Measurements from ENCODE around the gene RALGPS1.

RALGPS1 gene

DNA sequence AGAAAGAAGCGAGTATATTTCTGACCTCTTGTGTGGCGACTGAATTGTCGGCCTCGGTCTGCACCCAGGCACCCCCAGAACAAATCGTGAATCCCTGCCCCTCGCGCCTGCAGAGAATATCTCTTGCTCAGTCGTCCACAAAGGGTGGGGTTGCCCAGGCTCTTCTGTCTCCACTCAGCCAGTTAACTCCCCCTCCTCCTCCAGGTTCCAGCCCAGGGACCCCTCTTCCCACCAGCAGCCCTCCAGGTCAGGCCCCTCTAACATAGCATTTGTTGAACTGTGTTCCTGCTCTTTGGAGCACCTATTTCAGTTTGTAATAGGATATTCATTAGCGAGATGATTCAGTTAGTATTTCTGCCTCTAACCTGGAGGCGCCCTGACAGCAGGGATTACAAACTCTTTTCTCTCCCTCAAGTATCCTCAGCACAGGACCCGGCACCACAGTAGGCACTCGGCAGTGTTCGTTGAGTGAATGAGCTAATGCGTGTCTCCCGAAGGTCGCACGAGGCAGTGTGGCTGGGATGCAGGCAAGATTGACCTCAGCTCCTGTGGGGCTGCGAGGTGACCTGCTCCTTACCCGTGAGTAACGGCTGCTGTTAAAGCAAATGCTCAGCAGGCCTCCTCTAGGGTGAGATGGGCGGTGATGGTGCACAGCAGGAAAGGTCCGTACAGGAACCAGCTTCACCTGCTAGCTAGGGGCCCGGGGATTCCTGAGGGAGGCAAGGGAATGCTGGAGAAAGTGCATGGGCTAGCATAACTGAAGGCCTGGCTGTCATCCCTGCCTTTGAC lies 28.4 kb upstream of the RALGPS1 start:
- H3K4me1 Mint-ChIP-seq, result no peaks in the 10 kb centered on the region
- ATAC-seq, result no peak

DNA sequence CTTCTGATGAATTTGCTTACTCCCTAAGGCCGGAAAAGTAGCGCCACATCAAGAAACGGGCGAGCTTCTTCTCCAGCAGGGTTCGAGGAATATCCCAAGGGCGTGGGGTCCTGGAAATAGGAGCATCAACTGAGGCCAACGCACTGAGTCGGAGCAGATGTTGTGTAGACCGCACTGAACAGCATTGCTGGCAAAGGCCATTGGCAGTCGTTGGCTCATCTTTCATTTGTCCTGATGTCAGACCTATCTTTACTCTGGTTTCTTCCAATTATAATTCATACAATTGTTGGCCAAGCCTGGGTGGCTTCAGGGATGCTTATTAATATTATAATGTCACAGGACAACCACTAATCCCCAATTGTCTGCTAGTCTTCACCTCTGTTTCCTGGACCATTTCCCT lies 27.7 kb upstream of the RALGPS1 start:
- ATAC-seq, result no peak
- peaks cover 2% of the 10 kb centered on the region for H3K36me3 Mint-ChIP-seq (ENCODE audit: low read depth)
- H3K4me1 Mint-ChIP-seq, result no peaks in the 10 kb centered on the region

More for the DNA sequence above, 28.4 kb upstream of the RALGPS1 start:
- H3K4me3 Mint-ChIP-seq, result no peak overlapping the region
- H3K27me3 Mint-ChIP-seq, result no peaks in the 10 kb centered on the region
- DNase-seq, result no peak
- no peaks in the 10 kb centered on the region for H3K9me3 Mint-ChIP-seq
- no peak overlapping the region for H3K27ac Mint-ChIP-seq
- H3K36me3 Mint-ChIP-seq (ENCODE audit: low read depth), result peaks cover 4% of the 10 kb centered on the region

DNA sequence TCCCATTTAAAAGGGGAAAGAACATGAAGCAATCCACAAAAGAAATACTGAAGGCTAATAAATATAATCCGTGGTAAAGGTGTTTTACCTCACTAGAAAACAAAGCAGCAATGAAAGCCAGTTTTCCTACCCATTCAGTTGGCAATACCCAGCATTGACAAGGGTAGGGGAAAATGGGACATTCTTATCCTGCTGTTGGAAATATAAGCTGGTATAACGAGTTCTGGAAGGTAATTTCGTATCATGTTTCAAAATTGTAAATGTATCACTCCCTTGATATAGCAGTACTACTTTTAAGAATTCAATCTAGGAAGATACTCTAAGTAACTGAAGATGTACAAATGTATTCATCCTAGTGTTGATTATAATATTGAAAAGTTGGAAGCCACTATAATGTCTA lies 22.9 kb upstream of the RALGPS1 start:
- Mint-ChIP-seq H3K4me1 (peaks cover 4% of the 10 kb centered on the region), H3K27ac (no peak overlapping the region), H3K36me3 (ENCODE audit: low read depth) (no peaks in the 10 kb centered on the region), H3K4me3 (no peak overlapping the region), H3K9me3 (no peaks in the 10 kb centered on the region), H3K27me3 (peaks cover 4% of the 10 kb centered on the region)
- no peak for ATAC-seq
- no peak for DNase-seq

More for the DNA sequence above, 27.7 kb upstream of the RALGPS1 start:
- Mint-ChIP-seq H3K4me3 (no peak overlapping the region), H3K27me3 (no peaks in the 10 kb centered on the region), H3K9me3 (no peaks in the 10 kb centered on the region), H3K27ac (no peak overlapping the region)
- no peak for DNase-seq

- Mint-ChIP-seq H3K27me3 (peaks cover 12% of the 10 kb centered on the region), H3K27ac (no peak overlapping the region), H3K36me3 (ENCODE audit: low read depth) (no peaks in the 10 kb centered on the region), H3K4me1 (peaks cover 4% of the 10 kb centered on the region), H3K4me3 (no peak overlapping the region), H3K9me3 (no peaks in the 10 kb centered on the region)
- ATAC-seq, result no peak
- DNase-seq, result no peak
Measured at GRCh38 chr9:126893079-126893478, 21.5 kb upstream of the RALGPS1 start.

DNA sequence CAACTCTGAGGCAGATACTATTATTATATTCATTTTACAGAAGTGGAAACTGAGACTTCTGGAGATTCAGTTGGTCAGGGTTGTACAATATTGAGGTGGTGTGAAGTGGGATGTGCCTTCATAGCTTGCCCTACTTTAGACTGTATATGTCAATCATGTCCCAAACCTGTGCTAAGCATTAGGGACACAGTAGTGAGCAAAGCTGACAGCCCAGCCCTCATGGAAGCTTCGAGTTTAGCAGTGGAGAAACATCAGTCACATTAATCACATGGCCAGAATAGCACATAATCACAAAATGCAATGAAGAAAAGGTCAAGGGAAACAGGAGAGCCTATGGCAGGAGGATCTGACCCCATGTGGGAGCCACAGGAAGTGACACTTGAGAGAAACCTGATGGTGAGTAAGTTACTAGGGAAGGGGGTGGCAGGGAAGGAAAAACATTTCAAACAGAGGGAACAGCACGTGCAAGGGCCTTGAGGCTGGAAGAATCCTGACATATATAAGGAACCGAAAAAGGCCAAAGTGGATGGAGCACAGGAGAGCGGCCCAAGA lies 20.5 kb upstream of the RALGPS1 start:
- Mint-ChIP-seq H3K9me3 (no peaks in the 10 kb centered on the region), H3K27ac (no peak overlapping the region), H3K4me1 (peaks cover 4% of the 10 kb centered on the region), H3K36me3 (ENCODE audit: low read depth) (no peaks in the 10 kb centered on the region), H3K27me3 (peaks cover 12% of the 10 kb centered on the region), H3K4me3 (no peak overlapping the region)
- ATAC-seq, result peak; percentile 80
- no peak for DNase-seq

DNA sequence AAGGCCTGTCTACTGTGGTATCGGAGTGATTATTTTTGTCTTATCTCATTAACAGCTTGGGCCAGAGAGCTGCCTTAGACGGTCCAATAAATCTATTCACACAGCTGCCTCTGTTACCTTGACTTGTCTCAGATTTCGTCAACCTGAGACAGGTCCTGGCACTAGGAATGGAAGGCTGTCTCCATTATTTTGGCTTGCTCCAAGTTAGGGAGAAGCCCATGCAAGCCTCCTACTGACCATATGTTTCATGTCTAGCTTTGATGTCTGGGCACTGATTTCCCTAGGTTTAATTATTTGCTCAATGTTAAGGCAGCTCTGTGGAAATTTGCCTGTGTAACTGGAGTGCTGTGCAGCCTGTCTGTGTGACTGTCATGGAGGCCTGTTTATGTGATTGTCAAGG lies 12.4 kb upstream of the RALGPS1 start:
- peaks cover 9% of the 10 kb centered on the region for H3K27me3 Mint-ChIP-seq
- DNase-seq, result no peak

DNA sequence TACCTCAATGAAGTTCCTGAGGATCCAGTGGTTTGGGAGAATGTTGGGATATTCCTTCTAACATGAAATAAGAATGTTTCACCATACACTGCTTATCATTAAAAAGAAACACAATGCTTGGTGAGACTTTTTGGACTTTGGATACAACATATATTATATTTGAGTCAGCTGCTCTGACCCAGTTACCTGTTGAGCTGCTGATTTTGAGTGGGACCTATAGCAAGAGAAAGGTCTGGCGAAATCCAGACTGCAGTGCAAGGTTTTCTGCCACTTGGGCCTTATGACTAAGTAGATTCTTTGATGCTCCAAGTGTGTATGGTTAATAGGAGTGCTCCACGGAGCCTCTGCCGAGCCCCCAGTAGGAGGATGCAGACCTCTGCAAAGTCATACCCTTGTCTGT lies 10.0 kb upstream of the RALGPS1 start:
- peaks cover 6% of the 10 kb centered on the region for H3K27me3 Mint-ChIP-seq
- ATAC-seq, result no peak
- peaks cover 9% of the 10 kb centered on the region for H3K9me3 Mint-ChIP-seq
- H3K27ac Mint-ChIP-seq, result no peak overlapping the region
- no peak for DNase-seq
- no peak overlapping the region for H3K4me3 Mint-ChIP-seq
- no peaks in the 10 kb centered on the region for H3K36me3 Mint-ChIP-seq (ENCODE audit: low read depth)
- no peaks in the 10 kb centered on the region for H3K4me1 Mint-ChIP-seq

More for the DNA sequence above, 12.4 kb upstream of the RALGPS1 start:
- Mint-ChIP-seq H3K4me3 (no peak overlapping the region), H3K36me3 (ENCODE audit: low read depth) (no peaks in the 10 kb centered on the region), H3K4me1 (no peaks in the 10 kb centered on the region), H3K9me3 (peaks cover 9% of the 10 kb centered on the region), H3K27ac (no peak overlapping the region)
- no peak for ATAC-seq

DNA sequence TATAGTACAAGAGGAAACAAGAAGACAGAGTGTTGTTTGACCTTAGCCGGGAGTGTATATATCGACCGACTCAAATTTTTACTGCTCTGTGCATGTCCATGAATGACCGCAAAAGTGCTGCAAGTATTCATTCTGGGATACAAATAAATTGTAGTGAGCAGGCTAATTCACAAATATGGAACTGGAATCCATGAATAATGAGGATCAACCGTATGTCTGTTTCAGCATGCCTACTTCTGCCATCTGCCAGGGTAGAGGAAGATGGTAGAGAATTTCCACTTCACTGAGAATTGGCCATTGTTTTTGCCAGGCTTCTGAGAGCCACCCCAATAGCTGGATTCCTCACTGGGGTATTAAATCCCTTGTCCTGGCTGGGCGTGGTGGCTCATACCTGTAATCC lies 8.5 kb upstream of the RALGPS1 start:
- H3K27me3 Mint-ChIP-seq, result peaks cover 7% of the 10 kb centered on the region
- H3K4me1 Mint-ChIP-seq, result no peaks in the 10 kb centered on the region
- H3K9me3 Mint-ChIP-seq, result peaks cover 8% of the 10 kb centered on the region
- H3K36me3 Mint-ChIP-seq (ENCODE audit: low read depth), result no peaks in the 10 kb centered on the region
- no peak for ATAC-seq
- no peak for DNase-seq
- no peak overlapping the region for H3K27ac Mint-ChIP-seq
- H3K4me3 Mint-ChIP-seq, result no peak overlapping the region

DNA sequence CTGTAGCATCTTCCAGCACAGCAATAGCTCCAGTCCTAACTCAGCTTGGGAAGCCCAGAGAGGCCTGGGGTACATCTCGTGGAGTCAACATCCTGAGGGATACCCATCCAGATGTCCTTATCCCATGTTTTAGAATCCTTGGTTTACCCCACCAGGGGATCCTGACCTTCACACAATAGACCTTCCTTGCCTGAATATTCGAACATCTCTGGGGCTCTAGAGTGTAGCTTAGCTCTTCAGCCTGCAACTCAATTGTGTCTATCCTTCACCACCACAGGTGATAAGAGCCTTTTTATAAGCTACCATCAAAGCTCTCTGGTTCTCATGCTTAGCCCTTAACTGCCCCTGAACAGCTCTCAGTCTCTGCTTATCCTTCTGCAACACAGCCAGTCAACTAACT lies 7.5 kb upstream of the RALGPS1 start:
- H3K9me3 Mint-ChIP-seq, result peaks cover 7% of the 10 kb centered on the region
- ATAC-seq (no peak), DNase-seq (no peak)
- no peaks in the 10 kb centered on the region for H3K36me3 Mint-ChIP-seq (ENCODE audit: low read depth)
- no peak overlapping the region for H3K4me3 Mint-ChIP-seq
- H3K27ac Mint-ChIP-seq, result no peak overlapping the region
- no peaks in the 10 kb centered on the region for H3K4me1 Mint-ChIP-seq
- H3K27me3 Mint-ChIP-seq, result peaks cover 10% of the 10 kb centered on the region

DNA sequence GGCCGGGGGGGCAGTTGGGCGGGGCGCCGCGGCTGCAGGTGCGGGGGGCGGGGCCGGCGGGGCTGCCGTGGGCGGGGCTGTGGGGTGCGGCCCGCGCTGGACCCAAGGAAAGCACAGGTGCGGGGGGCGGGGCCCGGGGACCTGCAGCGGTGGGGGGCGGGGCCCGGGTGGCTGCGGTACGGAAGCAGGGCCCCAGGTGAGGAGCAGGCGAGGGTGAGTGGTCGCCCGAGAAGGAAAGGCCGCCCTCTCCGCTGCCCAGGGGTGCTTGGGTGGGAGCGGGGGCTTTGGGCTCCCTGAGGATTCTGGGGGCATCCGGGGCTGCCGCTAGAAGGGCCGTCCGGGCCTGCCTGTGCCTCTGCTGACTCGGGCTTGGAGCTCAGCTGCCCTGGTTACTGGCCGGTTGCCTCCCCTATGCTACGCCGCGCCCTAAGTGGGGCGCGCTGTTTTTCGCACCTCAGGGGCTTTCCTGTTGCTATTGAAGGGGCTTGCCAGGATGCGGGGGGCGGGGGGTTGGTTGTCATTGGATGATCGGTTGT lies 767 bp downstream of the RALGPS1 start:
- H3K4me1 Mint-ChIP-seq, result peaks cover 8% of the 10 kb centered on the region
- ATAC-seq (no peak), DNase-seq (peak; percentile 37)
- H3K36me3 Mint-ChIP-seq (ENCODE audit: low read depth), result no peaks in the 10 kb centered on the region
- H3K27me3 Mint-ChIP-seq, result peaks cover 9% of the 10 kb centered on the region
- peaks cover 9% of the 10 kb centered on the region for H3K9me3 Mint-ChIP-seq
- H3K4me3 Mint-ChIP-seq, result peak overlapping the region; percentile 65
- no peak overlapping the region for H3K27ac Mint-ChIP-seq

DNA sequence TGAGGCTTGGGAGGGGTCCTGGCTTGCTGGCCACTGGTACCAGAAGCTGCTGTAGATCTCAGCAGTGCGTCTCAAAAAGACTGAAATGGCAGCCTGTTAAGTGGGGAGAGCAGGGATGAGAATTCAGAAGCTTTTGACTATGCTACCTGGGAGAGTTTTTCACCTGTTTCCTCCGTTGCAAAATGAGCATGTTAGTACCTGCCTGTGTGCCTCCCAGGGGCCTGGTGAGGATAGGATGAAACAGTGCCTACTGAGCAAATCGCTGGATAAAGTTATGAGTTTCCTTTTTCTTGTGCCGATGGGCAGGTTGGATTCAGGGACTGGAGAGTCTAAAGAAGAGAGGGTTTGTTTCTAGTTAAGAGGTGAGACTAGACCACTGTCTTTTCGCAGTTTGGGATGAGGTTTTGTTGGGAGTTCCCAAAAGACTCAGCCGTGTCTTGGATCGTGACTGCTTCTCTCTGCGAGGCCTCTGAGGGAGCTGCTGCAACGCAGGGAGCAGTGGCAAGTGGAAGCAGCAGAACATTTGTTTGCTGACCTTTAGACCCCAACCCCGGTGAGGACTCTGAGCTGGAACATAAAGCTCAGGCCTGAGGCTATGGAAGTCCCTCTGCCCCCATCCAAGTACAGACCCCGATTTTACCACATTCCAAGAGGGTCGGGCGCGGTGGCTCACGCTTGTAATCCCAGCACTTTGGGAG lies 1.4 kb downstream of the RALGPS1 start:
- Mint-ChIP-seq H3K4me3 (peak overlapping the region; percentile 65), H3K4me1 (peaks cover 8% of the 10 kb centered on the region), H3K27me3 (peaks cover 9% of the 10 kb centered on the region), H3K36me3 (ENCODE audit: low read depth) (no peaks in the 10 kb centered on the region), H3K27ac (no peak overlapping the region), H3K9me3 (peaks cover 8% of the 10 kb centered on the region)
- ATAC-seq, result no peak
- DNase-seq, result no peak

DNA sequence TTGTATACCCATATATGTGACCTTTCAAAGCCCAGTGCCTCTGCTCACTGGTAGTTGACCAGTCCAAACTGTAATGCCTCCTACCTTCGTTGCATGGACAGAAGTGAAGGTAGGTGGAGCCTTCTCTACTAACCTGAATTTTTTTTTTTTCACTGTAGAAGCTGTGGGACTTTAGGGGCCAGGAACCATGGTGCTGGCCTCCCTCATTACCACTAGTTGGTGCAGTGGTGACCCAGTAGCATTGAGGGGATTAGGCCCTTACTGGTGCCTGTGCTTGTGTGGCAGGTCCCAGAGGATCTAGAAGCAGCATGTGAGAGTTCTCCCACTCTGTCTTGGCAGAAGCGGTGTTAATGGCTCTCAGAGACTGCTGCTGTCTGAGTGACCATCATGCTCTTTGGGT lies 2.3 kb downstream of the RALGPS1 start:
- Mint-ChIP-seq H3K9me3 (peaks cover 3% of the 10 kb centered on the region), H3K27ac (no peak overlapping the region), H3K4me3 (no peak overlapping the region)

DNA sequence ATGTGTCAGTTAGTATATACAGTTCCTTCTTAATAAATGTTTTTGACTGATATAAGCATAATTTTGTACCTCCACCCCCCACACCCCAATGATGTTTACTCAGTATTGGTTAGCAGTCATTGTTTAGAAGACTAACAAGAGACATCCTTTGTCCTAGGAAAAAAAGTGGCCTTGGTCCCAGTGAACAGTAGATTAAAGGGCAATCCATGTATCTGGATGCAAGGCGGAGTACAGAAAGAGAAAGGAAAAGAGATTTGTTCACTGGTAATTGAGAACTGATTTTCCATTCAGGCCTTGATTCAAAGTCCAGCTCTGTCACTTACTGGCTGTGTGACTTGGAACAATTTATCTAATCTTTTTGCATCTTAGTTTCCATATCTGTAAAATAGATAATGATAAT lies 4.6 kb downstream of the RALGPS1 start:
- H3K4me1 Mint-ChIP-seq, result peaks cover 8% of the 10 kb centered on the region
- no peak overlapping the region for H3K4me3 Mint-ChIP-seq
- H3K27me3 Mint-ChIP-seq, result peaks cover 2% of the 10 kb centered on the region
- no peak overlapping the region for H3K27ac Mint-ChIP-seq
- no peak for DNase-seq
- no peak for ATAC-seq
- no peaks in the 10 kb centered on the region for H3K9me3 Mint-ChIP-seq
- H3K36me3 Mint-ChIP-seq (ENCODE audit: low read depth), result no peaks in the 10 kb centered on the region

More for the DNA sequence above, 2.3 kb downstream of the RALGPS1 start:
- ATAC-seq (no peak), DNase-seq (no peak)
- Mint-ChIP-seq H3K36me3 (ENCODE audit: low read depth) (no peaks in the 10 kb centered on the region), H3K27me3 (peaks cover 5% of the 10 kb centered on the region), H3K4me1 (peaks cover 8% of the 10 kb centered on the region)

DNA sequence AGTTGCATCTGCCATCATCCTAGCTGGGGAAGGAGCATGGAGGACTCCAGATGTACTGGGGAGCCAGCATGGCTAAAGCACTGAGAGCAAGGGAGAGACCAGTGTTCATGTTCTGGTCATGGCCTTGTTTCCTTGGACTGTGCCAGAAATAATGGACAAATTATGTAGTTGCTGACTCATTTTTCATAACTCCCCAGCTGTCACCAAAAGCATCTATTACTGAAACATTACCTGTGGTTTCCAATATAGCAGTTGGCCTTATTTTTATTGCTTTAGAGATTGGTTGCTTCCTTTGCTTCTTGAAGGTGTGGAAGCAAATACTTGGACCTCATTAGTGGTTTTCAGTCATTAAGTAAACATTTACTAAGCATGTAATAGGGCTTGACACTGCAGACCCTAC lies 11.3 kb downstream of the RALGPS1 start:
- H3K27me3 Mint-ChIP-seq, result no peaks in the 10 kb centered on the region
- H3K36me3 Mint-ChIP-seq (ENCODE audit: low read depth), result no peaks in the 10 kb centered on the region
- H3K4me1 Mint-ChIP-seq, result no peaks in the 10 kb centered on the region
- no peak for DNase-seq
- no peak overlapping the region for H3K4me3 Mint-ChIP-seq
- ATAC-seq, result no peak
- H3K27ac Mint-ChIP-seq, result no peak overlapping the region
- H3K9me3 Mint-ChIP-seq, result no peaks in the 10 kb centered on the region

GRCh38 chr9:126926364-126926763 lies 11.8 kb downstream of the RALGPS1 start:
- Mint-ChIP-seq H3K27ac (no peak overlapping the region), H3K27me3 (no peaks in the 10 kb centered on the region), H3K4me1 (no peaks in the 10 kb centered on the region), H3K9me3 (no peaks in the 10 kb centered on the region), H3K36me3 (ENCODE audit: low read depth) (no peaks in the 10 kb centered on the region), H3K4me3 (no peak overlapping the region)
- ATAC-seq (no peak), DNase-seq (no peak)

Data from activated naive CD8-positive, alpha-beta T cell treated with anti-CD3 and anti-CD28 coated beads, Interleukin-2, amount 50 U/mL, for 24 hours (primary cell).